ENCODE results near the gene BCKDHA. TPM values are rescaled to one million over a fixed set of nuclear protein-coding genes. Genes with fewer than 3 reads are reported as not detected.

Gene BCKDHA
- total and polyA plus RNA-seq, 2 of the 4 experiments (the other 2 are of a cell fraction): 7.6 to 7.7 TPM

- no peak for TF ChIP-seq USF2 (IDR thresholded peaks at IDR 0.05; ENCODE audit: low read depth, low read length)
Measured at GRCh38 chr19:41403181-41403970, 5.8 kb downstream of the BCKDHA start (continued).

- Histone ChIP-seq H3K27ac (ENCODE audit: insufficient read depth, low read length) (no peak overlapping the region), H4K20me1 (ENCODE audit: insufficient read depth, low read length) (no peaks in the 10 kb centered on the region), H3K4me3 (ENCODE audit: insufficient read depth, low read depth, low read length) (no peak overlapping the region), H4K5ac (ENCODE audit: low read depth, low read length) (no peak overlapping the region), H3K36me3 (ENCODE audit: control insufficient read depth, insufficient read depth, low read length) (peaks cover 10% of the 10 kb centered on the region), H3K27me3 (ENCODE audit: control insufficient read depth, insufficient read depth, low read length) (no peaks in the 10 kb centered on the region), H3K79me1 (ENCODE audit: low read depth in 1 of 2, low read length in 2 of 2) (peaks cover 5 to 13% of the 10 kb centered on the region in 2 experiments; a peak in 3 of 4 replicates), H2AK5ac (ENCODE audit: low read depth, low read length) (no peak overlapping the region), H4K8ac (ENCODE audit: low read depth in 2 of 2, low read length in 2 of 2) (no peak overlapping the region), H3K14ac (replicated peaks; ENCODE audit: low read depth, low read length) (no peak overlapping the region), H3K56ac (ENCODE audit: extremely low read depth, insufficient read depth, low read length) (no peak overlapping the region), H2BK20ac (ENCODE audit: low read depth, low read length) (no peak overlapping the region), H3K4ac (ENCODE audit: low read depth, low read length) (no peak overlapping the region), H2BK15ac (ENCODE audit: low read depth, low read length) (no peak overlapping the region), H2AFZ (replicated peaks; ENCODE audit: low read length, poor library complexity) (no peak overlapping the region), H3K4me1 (ENCODE audit: control insufficient read depth, insufficient read depth, low read length) (peaks cover 4% of the 10 kb centered on the region), H3K4me2 (ENCODE audit: low read depth, low read length) (no peak overlapping the region), H2BK5ac (ENCODE audit: low read depth, low read length, poor library complexity, severe bottlenecking) (no peak overlapping the region), H4K91ac (ENCODE audit: insufficient read depth, low read depth, low read length) (no peak overlapping the region), H3K9me1 (ENCODE audit: insufficient read depth, low read length) (peaks cover 10% of the 10 kb centered on the region; the same call in 1 of the 2 replicates), H3K9ac (ENCODE audit: low read depth, low read length) (no peak overlapping the region), H3K23ac (ENCODE audit: low read depth, low read length) (no peak overlapping the region), H2AK9ac (replicated peaks; ENCODE audit: low read depth, low read length, poor library complexity) (peak overlapping the region; percentile 50), H3K9me3 (ENCODE audit: control insufficient read depth, insufficient read depth, low read length) (no peaks in the 10 kb centered on the region), H2BK120ac (ENCODE audit: low read depth, low read length) (no peak overlapping the region), H3K18ac (ENCODE audit: low read depth, low read length) (no peak overlapping the region)
- TF ChIP-seq CHD1 (IDR thresholded peaks at IDR 0.05; ENCODE audit: low read depth, low read length): no peak
- TF ChIP-seq RAD21 (IDR thresholded peaks at IDR 0.05; ENCODE audit: low read length): no peak
- no peak for TF ChIP-seq FOS (IDR thresholded peaks at IDR 0.05; ENCODE audit: low read depth, low read length)
- TF ChIP-seq NFE2L2 (IDR thresholded peaks at IDR 0.05; ENCODE audit: low read depth, low read length): no peak
- TF ChIP-seq BHLHE40 (IDR thresholded peaks at IDR 0.05; ENCODE audit: low read depth, low read length): no peak
- TF ChIP-seq MXI1 (IDR thresholded peaks at IDR 0.05; ENCODE audit: borderline replicate concordance, low read depth, low read length): no peak
- TF ChIP-seq RFX5 (IDR thresholded peaks at IDR 0.05; ENCODE audit: low read depth, low read length): no peak
- no peak for TF ChIP-seq SMC3 (IDR thresholded peaks at IDR 0.05; ENCODE audit: low read depth, low read length)
- TF ChIP-seq CTCF (conservative IDR thresholded peaks at IDR 0.05; ENCODE audit: low read depth, low read length): no peak
- TF ChIP-seq RCOR1 (IDR thresholded peaks at IDR 0.05; ENCODE audit: insufficient replicate concordance, low read length): no peak
- TF ChIP-seq MAZ (IDR thresholded peaks at IDR 0.05; ENCODE audit: borderline replicate concordance, low read depth, low read length): no peak
- TF ChIP-seq CEBPB (IDR thresholded peaks at IDR 0.05; ENCODE audit: low read depth, low read length): no peak
- no peak for TF ChIP-seq MAFK (IDR thresholded peaks at IDR 0.05; ENCODE audit: low read depth, low read length)
- no TSS peak for BruUV-seq (replicated peaks)
- in situ Hi-C loops (cut with MboI; ENCODE audit: low sequenced_read_pairs): no loop called here
- ChIA-PET POLR2A (ENCODE audit: unreplicated experiment) (no interaction called here), CTCF (no interaction called here)
- intact Hi-C loops (cut with micrococcal nuclease): no loop called here
- WGBS, 2 experiments (ENCODE audit: extremely low coverage in 2 of 2, insufficient read length in 1 of 2): no CpG with 5 or more reads among the region's 6 CpGs
- DNase-seq: no peak
- dilution Hi-C loops (cut with HindIII; ENCODE audit: low sequenced_read_pairs, unreplicated experiment): no loop called here
- no peak for ATAC-seq (ENCODE audit: low read depth)
Measured at GRCh38 chr19:41405776-41406175, 8.2 kb downstream of the BCKDHA start.
